ENCODE results near the gene DDOST. TPM values are rescaled to one million over a fixed set of nuclear protein-coding genes. Genes with fewer than 3 reads are reported as not detected.
"Not testable (repeated sequence)": the region's sequence is repeated elsewhere in the genome, so short reads cannot be mapped to it uniquely, and the experiment has no call there.

Gene DDOST
- polyA plus RNA-seq, 3 donors from 2014 or later, result 365 to 518 (median 376) TPM

DNA sequence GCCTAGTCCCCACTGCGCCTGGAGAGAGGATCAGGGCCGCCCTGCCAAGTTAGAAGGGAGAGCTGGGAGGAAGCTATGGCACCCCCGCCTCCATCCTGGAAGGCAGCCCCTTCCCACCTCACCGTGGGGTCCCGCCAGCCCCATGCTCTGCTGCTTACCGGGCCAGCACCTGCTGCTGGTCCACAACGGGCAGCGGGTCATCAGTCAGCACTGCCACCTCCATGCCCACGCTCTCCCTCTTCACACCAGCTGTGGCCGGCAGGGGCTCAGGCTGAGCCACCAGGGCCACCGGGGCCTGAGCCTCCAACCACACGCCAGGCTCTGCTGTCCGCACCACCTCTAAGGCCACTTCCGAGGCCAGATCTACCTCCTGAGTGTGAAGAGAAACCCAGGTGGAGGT is 23.5 kb upstream of the DDOST start:
- Mint-ChIP-seq H3K9me3 (peaks cover 0 to 2% (median 0%) of the 10 kb centered on the region in 6 donors), H3K4me1 (no peaks in the 10 kb centered on the region), H3K27ac (no peak overlapping the region), H3K4me3 (no peak overlapping the region), H3K27me3 (ENCODE audit: low read depth in 3 of 3) (peaks cover 0 to 5% (median 1%) of the 10 kb centered on the region in 3 donors), H3K36me3 (peaks cover 0 to 2% (median 0%) of the 10 kb centered on the region in 3 donors)
- DNase-seq, result no peak

DNA sequence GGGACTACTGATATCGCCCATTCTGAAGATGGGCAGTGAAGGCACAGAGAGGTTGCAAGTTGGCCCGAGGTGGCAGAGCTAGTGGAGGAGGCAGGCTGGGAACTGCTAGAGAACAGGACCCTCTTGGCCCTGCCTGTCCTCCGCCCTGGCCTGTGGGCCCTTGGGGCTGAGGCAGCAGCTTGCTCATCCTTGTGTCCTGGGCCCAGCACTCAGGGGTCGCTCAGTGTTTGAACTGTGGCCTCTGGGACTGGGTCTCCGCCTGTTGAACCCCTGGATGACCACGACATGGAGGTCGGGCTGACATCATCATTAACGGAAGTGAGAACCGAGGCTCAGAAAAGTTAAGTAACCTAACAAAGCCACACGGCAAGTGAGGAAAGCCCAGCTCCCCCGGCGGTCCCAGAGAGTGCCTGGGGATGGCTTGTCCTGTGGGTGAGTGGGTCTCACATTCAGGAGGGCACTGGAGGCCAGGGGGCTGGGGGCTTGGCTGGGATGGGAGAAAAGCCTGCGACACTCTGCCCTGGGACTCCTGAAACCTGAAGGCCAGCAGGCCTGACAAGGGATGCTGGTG is 23.0 kb upstream of the DDOST start:
- peaks cover 0 to 2% (median 0%) of the 10 kb centered on the region in 6 donors for H3K9me3 Mint-ChIP-seq
- no peaks in the 10 kb centered on the region for H3K4me1 Mint-ChIP-seq

DNA sequence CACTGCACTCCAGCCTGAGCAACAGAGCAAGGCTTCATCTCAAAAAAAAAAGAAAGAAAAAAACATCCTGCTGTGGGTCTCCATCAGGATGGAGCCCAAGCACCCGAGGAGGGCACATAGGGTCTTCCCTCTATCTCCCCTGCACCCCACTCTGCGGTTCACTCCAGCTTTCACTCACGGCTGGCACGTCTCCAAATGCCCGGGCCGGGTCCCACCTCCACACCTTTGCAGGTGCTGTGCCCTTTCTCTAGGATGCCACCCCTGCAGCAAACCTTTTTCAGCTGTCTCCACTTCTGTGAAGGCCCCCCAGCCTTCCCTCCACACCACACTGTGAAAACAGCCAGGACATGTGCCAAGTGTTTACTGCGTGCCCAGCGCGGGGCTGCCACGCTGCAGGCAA is 22.4 kb upstream of the DDOST start:
- H3K4me1 Mint-ChIP-seq, result peaks cover 4% of the 10 kb centered on the region in 2 donors
- H3K27ac Mint-ChIP-seq, result no peak overlapping the region
- peaks cover 0 to 5% (median 1%) of the 10 kb centered on the region in 3 donors for H3K27me3 Mint-ChIP-seq (ENCODE audit: low read depth in 3 of 3)

More for the DNA sequence above, 23.0 kb upstream of the DDOST start:
- no peak for DNase-seq
- Mint-ChIP-seq H3K36me3 (peaks cover 0 to 2% (median 0%) of the 10 kb centered on the region in 3 donors), H3K27me3 (ENCODE audit: low read depth in 3 of 3) (peaks cover 0 to 5% (median 1%) of the 10 kb centered on the region in 3 donors), H3K27ac (no peak overlapping the region), H3K4me3 (no peak overlapping the region)

DNA sequence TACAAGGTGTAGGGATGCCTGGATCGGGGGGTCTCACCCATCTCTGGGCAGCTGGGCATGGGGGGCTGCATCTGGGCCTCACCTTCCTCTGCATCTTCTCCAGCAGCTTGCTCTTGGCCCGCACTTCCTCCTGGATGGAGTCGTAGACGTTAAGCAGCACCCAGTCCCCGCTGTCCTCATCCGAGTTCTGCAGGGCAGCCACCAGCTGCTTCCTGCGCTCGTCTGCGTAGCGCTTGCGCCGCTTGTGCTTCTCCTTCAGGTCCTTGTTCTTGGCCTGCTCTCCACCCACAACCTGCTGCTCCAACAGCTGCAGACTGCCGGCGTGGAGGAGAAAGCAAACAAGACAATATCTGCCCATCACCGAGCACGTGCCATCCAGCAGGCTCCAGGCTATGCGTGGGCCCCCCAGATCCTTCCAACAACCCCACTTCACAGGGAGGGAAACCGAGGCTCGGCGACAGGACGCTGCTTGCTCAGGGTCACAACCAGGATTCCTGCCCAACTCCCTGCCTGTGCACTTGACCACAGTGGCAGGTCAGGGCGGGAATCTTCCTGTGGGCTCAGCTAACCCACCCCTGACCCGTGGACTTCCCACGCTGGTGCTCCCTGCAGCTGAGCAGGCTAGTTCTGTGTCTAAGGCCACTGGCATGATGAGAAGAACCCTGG is 21.5 kb upstream of the DDOST start:
- Mint-ChIP-seq H3K36me3 (peaks cover 0 to 2% (median 0%) of the 10 kb centered on the region in 3 donors), H3K4me3 (no peak overlapping the region), H3K27ac (no peak overlapping the region), H3K4me1 (peaks cover 9 to 11% of the 10 kb centered on the region in 2 donors), H3K9me3 (peaks cover 0 to 2% (median 0%) of the 10 kb centered on the region in 6 donors), H3K27me3 (ENCODE audit: low read depth in 3 of 3) (peaks cover 0 to 7% (median 1%) of the 10 kb centered on the region in 3 donors)
- DNase-seq, result no peak

More for the DNA sequence above, 22.4 kb upstream of the DDOST start:
- DNase-seq, result no peak
- Mint-ChIP-seq H3K9me3 (peaks cover 0 to 2% (median 0%) of the 10 kb centered on the region in 6 donors), H3K36me3 (peaks cover 0 to 2% (median 0%) of the 10 kb centered on the region in 3 donors), H3K4me3 (no peak overlapping the region)

DNA sequence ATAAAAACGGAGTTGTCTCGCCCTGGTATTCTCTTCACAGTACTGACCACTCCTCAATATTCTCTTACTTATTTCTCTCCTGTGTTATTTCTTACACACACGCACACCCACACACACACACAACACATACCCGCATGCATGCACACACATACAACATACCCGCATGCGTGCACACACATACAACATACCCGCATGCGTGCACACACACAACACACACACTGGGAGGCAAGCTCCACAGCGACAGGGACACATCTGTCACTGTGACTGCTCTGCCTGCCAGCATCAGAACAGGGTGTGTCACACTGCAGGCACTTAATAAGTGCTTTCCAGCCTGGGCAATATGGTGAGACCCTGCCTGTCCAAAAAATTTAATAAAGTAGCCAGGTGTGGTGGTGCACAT is 20.8 kb upstream of the DDOST start:
- no peak overlapping the region for H3K27ac Mint-ChIP-seq
- no peak overlapping the region for H3K4me3 Mint-ChIP-seq
- peaks cover 2 to 7% (median 4%) of the 10 kb centered on the region in 3 donors for H3K27me3 Mint-ChIP-seq (ENCODE audit: low read depth in 3 of 3)
- no peak for DNase-seq
- H3K9me3 Mint-ChIP-seq, result peaks cover 0 to 2% (median 0%) of the 10 kb centered on the region in 6 donors
- H3K4me1 Mint-ChIP-seq, result peaks cover 9 to 11% of the 10 kb centered on the region in 2 donors
- H3K36me3 Mint-ChIP-seq, result peaks cover 0 to 2% (median 0%) of the 10 kb centered on the region in 3 donors

DNA sequence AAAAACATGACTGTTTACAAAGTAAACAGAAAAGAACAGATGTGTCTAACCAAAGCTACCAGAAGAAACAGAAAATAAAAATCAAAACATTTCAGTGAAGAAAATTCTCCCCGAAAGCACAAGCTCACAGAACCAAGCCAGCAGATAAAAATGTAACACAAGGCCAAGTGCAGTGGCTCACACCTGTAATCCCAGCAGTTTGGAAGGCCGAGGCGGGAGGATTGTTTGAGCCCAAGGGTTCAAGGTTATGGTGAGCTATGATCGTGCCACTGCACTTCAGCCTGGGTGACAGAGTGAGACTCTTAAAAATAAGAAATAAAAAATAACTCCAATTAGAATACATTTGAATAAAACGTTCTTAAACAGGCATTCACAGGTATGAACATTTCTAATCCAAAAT is 19.1 kb upstream of the DDOST start:
- Mint-ChIP-seq H3K4me3 (no peak overlapping the region), H3K27me3 (ENCODE audit: low read depth in 3 of 3) (peaks cover 4 to 11% (median 5%) of the 10 kb centered on the region in 3 donors)
- DNase-seq, result no peak

DNA sequence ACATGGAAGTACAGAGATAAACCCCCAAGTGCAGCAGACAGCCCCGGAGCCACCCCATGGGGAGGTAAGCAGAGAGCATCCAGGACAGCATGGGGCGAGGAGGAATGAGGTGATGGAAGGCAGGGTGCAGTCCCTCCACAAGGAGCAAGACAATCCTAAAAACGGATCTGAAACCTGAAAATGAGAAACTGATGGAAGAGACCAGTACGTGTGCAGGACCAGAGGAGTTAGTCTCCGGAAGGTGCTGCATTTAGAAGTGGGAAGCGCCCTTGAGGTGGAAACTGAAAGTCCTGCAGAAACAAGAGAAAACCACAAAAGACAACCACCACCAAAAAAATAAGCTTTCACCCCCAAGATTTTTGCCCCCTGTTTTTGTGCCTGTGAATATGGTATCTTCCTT is 17.4 kb upstream of the DDOST start:
- peaks cover 3 to 11% (median 5%) of the 10 kb centered on the region in 3 donors for H3K27me3 Mint-ChIP-seq (ENCODE audit: low read depth in 3 of 3)
- peak overlapping the region; percentile 18 to 73 (median 45) for H3K4me3 Mint-ChIP-seq
- H3K9me3 Mint-ChIP-seq, result peaks cover 0 to 2% (median 0%) of the 10 kb centered on the region in 6 donors
- H3K27ac Mint-ChIP-seq, result peak overlapping the region in 1 of 6 donors; percentile 59
- DNase-seq, result peak in 1 of 3 donors; percentile 17
- H3K4me1 Mint-ChIP-seq, result peaks cover 9 to 11% of the 10 kb centered on the region in 2 donors
- H3K36me3 Mint-ChIP-seq, result peaks cover 0 to 2% (median 0%) of the 10 kb centered on the region in 3 donors

More for the DNA sequence above, 19.1 kb upstream of the DDOST start:
- no peak overlapping the region for H3K27ac Mint-ChIP-seq
- peaks cover 0 to 2% (median 0%) of the 10 kb centered on the region in 3 donors for H3K36me3 Mint-ChIP-seq
- H3K4me1 Mint-ChIP-seq, result peaks cover 9 to 11% of the 10 kb centered on the region in 2 donors
- H3K9me3 Mint-ChIP-seq, result peaks cover 0 to 2% (median 0%) of the 10 kb centered on the region in 6 donors

DNA sequence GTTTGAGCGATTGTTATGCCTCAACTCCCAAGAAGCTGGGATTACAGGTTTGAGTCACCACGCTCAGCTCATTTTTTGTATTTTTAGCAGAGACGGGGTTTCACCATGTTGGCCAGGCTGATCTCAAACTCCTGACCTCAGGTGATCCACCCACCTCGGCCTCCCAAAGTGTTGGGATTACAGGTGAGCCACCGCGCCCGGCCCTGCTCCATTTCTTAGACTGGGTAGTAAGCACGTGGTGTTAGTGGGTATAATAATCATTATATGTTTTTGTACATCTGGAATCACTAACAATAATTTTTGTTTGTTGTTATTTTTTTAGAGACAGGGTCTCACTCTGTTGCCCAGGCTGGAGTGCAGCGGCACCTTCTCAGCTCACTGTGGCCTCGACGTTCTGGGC is 12.5 kb upstream of the DDOST start:
- H3K9me3 Mint-ChIP-seq, H3K27ac Mint-ChIP-seq, H3K36me3 Mint-ChIP-seq, H3K4me3 Mint-ChIP-seq, DNase-seq, H3K4me1 Mint-ChIP-seq: not testable (repeated sequence)
- peaks cover 3 to 16% (median 4%) of the 10 kb centered on the region in 3 donors for H3K27me3 Mint-ChIP-seq (ENCODE audit: low read depth in 3 of 3)

DNA sequence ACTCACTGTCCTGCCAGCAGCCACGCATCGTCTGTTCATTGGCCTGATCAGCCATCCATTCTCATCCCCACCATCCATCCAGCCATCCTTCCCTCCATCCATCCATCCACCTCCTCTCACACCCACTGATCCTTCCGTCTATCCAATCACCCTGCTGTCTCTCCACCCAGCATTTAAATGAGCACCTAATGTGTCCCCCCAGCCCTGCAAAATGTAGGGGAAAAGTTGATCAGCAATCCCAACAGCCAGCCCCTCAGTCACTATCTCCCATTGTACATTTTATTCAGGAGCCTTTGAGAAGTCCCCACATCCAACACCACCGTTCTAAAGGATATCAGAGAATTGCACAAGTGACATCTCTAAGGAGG is 11.1 kb upstream of the DDOST start:
- peaks cover 1 to 18% (median 2%) of the 10 kb centered on the region in 3 donors for H3K27me3 Mint-ChIP-seq (ENCODE audit: low read depth in 3 of 3)
- no peaks in the 10 kb centered on the region for H3K4me1 Mint-ChIP-seq
- H3K9me3 Mint-ChIP-seq, result no peaks in the 10 kb centered on the region
- no peak overlapping the region for H3K27ac Mint-ChIP-seq
- no peaks in the 10 kb centered on the region for H3K36me3 Mint-ChIP-seq
- H3K4me3 Mint-ChIP-seq, result no peak overlapping the region
- DNase-seq, result no peak

DNA sequence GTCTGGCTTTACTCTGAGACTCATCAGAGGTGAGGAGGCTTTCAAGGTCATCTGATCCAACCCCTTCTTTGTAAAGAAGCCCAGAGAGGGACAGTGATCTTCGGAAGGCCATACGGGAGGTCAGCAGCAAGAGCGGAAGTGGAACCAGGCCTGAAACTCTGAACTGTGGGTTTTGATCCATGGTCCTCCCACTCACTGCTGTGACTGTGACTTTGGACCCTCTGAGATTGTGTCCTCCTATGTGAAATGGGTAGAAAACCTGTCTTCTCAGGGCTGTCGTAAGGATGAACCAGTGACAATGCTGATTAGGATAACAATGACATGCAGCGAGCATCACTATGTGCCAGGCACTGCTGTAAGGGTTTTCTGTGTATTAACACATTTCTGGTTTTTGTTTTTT is 9.8 kb upstream of the DDOST start:
- Mint-ChIP-seq H3K4me1 (no peaks in the 10 kb centered on the region), H3K4me3 (no peak overlapping the region), H3K27ac (no peak overlapping the region), H3K36me3 (no peaks in the 10 kb centered on the region), H3K27me3 (ENCODE audit: low read depth in 3 of 3) (peaks cover 0 to 11% (median 2%) of the 10 kb centered on the region in 3 donors), H3K9me3 (no peaks in the 10 kb centered on the region)
- no peak for DNase-seq

DNA sequence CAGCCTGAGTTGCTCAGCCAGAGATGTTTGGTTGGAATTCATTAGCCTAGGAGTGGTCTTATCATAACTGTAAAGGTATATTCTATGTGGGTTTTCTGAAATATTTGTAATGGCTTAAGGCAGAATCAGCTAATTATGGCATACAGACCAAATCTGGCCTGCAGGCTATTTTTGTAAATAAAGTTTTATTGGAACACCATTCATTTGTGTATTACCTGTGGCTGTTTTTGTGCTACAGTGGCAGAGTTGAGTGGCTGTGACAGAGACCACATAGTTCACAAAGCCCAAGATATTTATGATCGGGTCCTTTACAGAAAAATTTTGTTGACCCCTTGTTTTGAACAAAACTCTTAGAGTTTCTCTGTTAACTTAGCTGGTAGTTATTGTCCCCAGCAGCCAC is 7.4 kb upstream of the DDOST start:
- Mint-ChIP-seq H3K4me3 (no peak overlapping the region), H3K27ac (no peak overlapping the region), H3K9me3 (no peaks in the 10 kb centered on the region), H3K36me3 (no peaks in the 10 kb centered on the region), H3K4me1 (no peaks in the 10 kb centered on the region), H3K27me3 (ENCODE audit: low read depth in 3 of 3) (peaks cover 0 to 7% (median 2%) of the 10 kb centered on the region in 3 donors)
- DNase-seq, result no peak

DNA sequence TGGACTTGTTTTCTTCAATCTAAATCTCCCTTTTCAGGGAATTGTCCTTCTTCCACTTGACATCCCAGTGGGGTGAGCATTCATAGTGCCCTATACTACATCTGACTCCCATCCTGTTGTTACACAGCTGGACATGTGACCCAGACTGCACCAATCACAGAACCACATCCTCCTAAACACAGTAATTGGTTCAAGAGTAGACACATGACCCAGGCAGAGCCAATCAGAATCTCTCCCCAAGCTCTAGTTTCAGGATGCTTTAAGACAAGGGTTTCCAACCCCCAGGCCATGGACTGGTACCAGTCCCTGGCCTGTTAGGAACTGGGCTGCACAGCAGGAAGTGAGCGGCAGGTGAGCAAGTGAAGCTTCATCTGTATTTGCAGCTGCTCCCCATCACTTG is 5.6 kb upstream of the DDOST start:
- peaks cover 0 to 3% (median 0%) of the 10 kb centered on the region in 3 donors for H3K27me3 Mint-ChIP-seq (ENCODE audit: low read depth in 3 of 3)
- H3K27ac Mint-ChIP-seq, result no peak overlapping the region
- H3K9me3 Mint-ChIP-seq, result no peaks in the 10 kb centered on the region
- DNase-seq, result no peak
- H3K4me1 Mint-ChIP-seq, result peaks cover 11% of the 10 kb centered on the region in 2 donors
- no peak overlapping the region for H3K4me3 Mint-ChIP-seq
- H3K36me3 Mint-ChIP-seq, result no peaks in the 10 kb centered on the region

DNA sequence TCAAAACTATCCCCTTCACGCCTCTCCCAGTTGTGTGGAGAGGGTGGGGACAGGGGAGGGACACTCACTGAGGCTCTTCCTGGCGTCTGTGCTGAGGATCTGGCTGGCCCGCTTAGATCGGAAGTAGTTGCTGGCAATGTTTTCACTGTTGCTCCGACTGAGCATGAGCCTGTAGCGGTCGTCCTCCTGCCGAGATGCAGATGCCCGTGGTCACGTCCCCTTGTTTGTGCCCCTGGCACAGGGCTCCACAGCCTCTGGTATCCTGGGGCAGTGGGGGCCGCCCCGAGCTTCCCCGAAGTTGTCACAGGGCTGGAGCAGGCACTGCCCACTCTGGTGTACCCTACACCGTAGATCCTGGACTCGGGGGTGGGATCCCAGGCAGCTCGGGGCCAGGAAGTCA is 5.0 kb upstream of the DDOST start:
- no peak for DNase-seq
- Mint-ChIP-seq H3K27ac (no peak overlapping the region), H3K36me3 (no peaks in the 10 kb centered on the region), H3K27me3 (ENCODE audit: low read depth in 3 of 3) (peaks cover 0 to 5% (median 3%) of the 10 kb centered on the region in 3 donors), H3K9me3 (no peaks in the 10 kb centered on the region), H3K4me3 (no peak overlapping the region), H3K4me1 (peaks cover 17 to 18% of the 10 kb centered on the region in 2 donors)

DNA sequence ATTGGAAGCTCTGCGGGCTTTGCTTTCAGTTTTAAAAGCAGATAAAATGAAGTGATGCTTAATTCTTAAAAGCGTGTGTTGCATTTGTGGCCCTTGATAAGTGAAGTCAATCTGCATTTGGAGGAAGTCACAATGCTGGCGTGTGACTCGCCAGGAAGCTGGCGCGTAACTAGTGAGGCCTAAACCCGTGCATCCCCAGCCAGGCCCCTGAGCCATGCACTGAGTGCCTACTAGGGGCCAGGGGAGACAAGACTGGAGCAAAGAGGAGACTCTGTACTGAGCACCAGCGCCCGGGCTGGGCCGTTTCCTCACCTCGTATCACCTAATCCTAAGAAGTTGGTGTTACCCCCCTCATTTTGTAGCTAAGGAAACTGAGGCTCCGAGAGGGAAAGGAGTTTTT is 4.6 kb upstream of the DDOST start:
- Mint-ChIP-seq H3K9me3 (no peaks in the 10 kb centered on the region), H3K27ac (no peak overlapping the region), H3K27me3 (ENCODE audit: low read depth in 3 of 3) (peaks cover 0 to 6% (median 3%) of the 10 kb centered on the region in 3 donors), H3K36me3 (no peaks in the 10 kb centered on the region), H3K4me3 (no peak overlapping the region), H3K4me1 (peaks cover 21 to 22% of the 10 kb centered on the region in 2 donors)
- no peak for DNase-seq

All from immature natural killer cell (primary cell).